ENCODE results near the gene IL4R.
A peak's percentile ranks its signal among the peaks of the same experiment; 100 is the strongest.

IL4R gene

DNA sequence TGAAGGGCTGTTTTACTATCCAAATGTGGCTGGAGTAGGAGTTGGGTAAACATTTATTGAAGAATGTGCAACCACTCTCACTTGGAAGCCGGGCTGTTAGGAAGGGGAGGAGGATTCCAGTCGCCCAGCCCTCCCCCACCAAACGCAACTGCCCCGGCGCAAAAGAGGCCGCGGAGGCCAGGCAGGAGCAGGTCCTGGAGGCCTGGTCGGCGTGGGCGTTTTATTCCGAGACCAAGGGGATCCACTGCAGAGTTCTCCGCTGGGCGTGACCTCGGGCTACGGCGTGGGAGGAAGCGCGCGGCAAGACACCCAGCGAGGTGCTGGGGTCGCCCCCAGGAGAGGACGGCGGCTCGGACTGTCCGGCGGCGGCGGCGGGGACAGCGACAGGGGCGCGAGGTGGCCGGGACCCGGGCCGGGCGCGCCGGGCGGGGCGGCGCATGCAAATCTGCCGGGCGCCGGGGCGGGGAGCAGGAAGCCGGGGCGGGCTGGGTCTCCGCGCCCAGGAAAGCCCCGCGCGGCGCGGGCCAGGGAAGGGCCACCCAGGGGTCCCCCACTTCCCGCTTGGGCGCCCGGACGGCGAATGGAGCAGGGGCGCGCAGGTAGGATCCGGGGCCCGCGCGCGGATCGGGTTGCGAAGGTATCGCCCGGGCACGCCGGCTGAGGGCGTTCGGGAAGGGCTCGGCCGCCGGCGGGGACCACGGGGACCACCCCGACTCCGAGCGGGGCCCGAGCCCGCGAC lies at the start of gene IL4R:
TSS of gene IL4R (plus strand) at position 553 of the 739 bp plus-strand sequence. CDS start 26,230 bp downstream, outside the sequence.
- Histone ChIP-seq H3K27ac (ENCODE audit: low read length) (no peak within 1 kb of the TSS), H3K9me3 (replicated peaks; ENCODE audit: insufficient read depth, low read length) (no peaks in the 10 kb centered on the region), H3K9ac (ENCODE audit: low read length) (peak within 1 kb of the TSS; percentile 68), H3K9me2 (replicated peaks; ENCODE audit: insufficient read depth, low read length) (no peaks in the 10 kb centered on the region), H3K79me2 (ENCODE audit: low read length) (no peaks in the 10 kb centered on the region), H3K4me2 (ENCODE audit: low read depth, low read length) (peak within 1 kb of the TSS; percentile 87), H3K36me3 (replicated peaks; ENCODE audit: insufficient read depth, low read length) (no peaks in the 10 kb centered on the region), H2AFZ (ENCODE audit: low read length) (peak within 1 kb of the TSS; percentile 88), H3K4me3 (ENCODE audit: low read length) (peak within 1 kb of the TSS; percentile 69), H3K27me3 (replicated peaks; ENCODE audit: insufficient read depth, low read length) (no peaks in the 10 kb centered on the region), H4K20me1 (ENCODE audit: insufficient read depth, low read length) (no peaks in the 10 kb centered on the region), H3K4me1 (ENCODE audit: low read length) (no peaks in the 10 kb centered on the region), H3F3A (ENCODE audit: insufficient read depth, low read length) (no peaks in the 10 kb centered on the region)
- DNase-seq, result peak; percentile 31
- TF ChIP-seq EZH2 (optimal IDR thresholded peaks at IDR 0.05; ENCODE audit: low read depth, low read length), result no peak
- TF ChIP-seq, protein P1, sequence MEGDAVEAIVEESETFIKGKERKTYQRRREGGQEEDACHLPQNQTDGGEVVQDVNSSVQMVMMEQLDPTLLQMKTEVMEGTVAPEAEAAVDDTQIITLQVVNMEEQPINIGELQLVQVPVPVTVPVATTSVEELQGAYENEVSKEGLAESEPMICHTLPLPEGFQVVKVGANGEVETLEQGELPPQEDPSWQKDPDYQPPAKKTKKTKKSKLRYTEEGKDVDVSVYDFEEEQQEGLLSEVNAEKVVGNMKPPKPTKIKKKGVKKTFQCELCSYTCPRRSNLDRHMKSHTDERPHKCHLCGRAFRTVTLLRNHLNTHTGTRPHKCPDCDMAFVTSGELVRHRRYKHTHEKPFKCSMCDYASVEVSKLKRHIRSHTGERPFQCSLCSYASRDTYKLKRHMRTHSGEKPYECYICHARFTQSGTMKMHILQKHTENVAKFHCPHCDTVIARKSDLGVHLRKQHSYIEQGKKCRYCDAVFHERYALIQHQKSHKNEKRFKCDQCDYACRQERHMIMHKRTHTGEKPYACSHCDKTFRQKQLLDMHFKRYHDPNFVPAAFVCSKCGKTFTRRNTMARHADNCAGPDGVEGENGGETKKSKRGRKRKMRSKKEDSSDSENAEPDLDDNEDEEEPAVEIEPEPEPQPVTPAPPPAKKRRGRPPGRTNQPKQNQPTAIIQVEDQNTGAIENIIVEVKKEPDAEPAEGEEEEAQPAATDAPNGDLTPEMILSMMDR (IDR thresholded peaks at IDR 0.05; ENCODE audit: low read length), result no peak

DNA sequence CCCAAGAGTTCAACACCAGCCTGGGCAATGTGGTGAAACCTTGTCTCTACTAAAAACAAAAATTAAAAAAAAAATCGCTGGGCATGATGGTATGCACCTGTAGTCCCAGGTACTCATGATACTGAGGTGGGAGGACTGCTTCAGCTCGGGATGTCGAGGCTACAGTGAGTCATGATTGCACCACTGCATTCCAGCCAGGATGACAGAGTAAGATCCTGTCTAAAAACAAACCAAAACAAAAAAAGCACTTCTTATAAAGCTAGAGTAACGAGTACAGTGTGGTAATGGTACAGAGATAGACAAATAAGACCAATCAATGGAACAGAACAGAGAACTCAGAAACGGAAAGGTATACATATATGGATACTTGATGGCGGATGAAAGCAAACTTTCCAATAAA lies 49.6 kb upstream of the IL4R start:
- no peaks in the 10 kb centered on the region for H3F3A ChIP-seq (ENCODE audit: insufficient read depth, low read length)
- no peaks in the 10 kb centered on the region for H3K36me3 ChIP-seq (replicated peaks; ENCODE audit: insufficient read depth, low read length)
- no peaks in the 10 kb centered on the region for H4K20me1 ChIP-seq (ENCODE audit: insufficient read depth, low read length)
- no peak overlapping the region for H3K4me2 ChIP-seq (ENCODE audit: low read depth, low read length)
- TF ChIP-seq EZH2phosphoT487 (IDR thresholded peaks at IDR 0.05; ENCODE audit: low read length) (no peak), EZH2 (optimal IDR thresholded peaks at IDR 0.05; ENCODE audit: low read depth, low read length) (no peak)
- TF ChIP-seq, protein P1 (IDR thresholded peaks at IDR 0.05; ENCODE audit: low read length), result no peak
- no peak overlapping the region for H2AFZ ChIP-seq (ENCODE audit: low read length)
- H3K9me3 ChIP-seq (replicated peaks; ENCODE audit: insufficient read depth, low read length), result no peaks in the 10 kb centered on the region
- no peak overlapping the region for H3K9ac ChIP-seq (ENCODE audit: low read length)
- H3K27ac ChIP-seq (ENCODE audit: low read length), result no peak overlapping the region
- H3K4me1 ChIP-seq (ENCODE audit: low read length), result no peaks in the 10 kb centered on the region
- H3K27me3 ChIP-seq (replicated peaks; ENCODE audit: insufficient read depth, low read length), result no peaks in the 10 kb centered on the region
- no peaks in the 10 kb centered on the region for H3K79me2 ChIP-seq (ENCODE audit: low read length)
- no peak for DNase-seq
- H3K9me2 ChIP-seq (replicated peaks; ENCODE audit: insufficient read depth, low read length), result no peaks in the 10 kb centered on the region
- no peak overlapping the region for H3K4me3 ChIP-seq (ENCODE audit: low read length)

DNA sequence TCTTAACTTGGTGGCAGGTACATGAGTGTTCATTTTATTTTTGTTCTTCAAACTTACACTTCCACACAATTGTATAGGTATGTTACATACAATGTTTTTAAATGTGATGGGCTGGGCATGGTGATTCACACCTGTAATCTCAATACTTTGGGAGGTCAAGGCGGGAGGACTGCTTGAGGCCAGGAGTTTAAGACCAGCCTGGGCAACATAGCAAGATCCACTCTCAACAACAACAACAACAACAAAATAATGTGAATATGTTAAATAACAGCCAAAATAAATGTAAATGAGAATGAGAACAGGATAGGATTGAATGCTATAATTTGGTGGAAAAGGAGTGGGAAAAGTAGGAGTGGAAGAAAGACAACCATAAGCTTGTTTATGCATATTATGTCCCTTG lies 47.8 kb upstream of the IL4R start:
- Histone ChIP-seq H3K79me2 (ENCODE audit: low read length) (no peaks in the 10 kb centered on the region), H3K4me1 (ENCODE audit: low read length) (no peaks in the 10 kb centered on the region), H3K36me3 (replicated peaks; ENCODE audit: insufficient read depth, low read length) (no peaks in the 10 kb centered on the region)

More for the DNA sequence above, 47.8 kb upstream of the IL4R start:
- DNase-seq, result no peak
- no peak overlapping the region for H3K4me2 ChIP-seq (ENCODE audit: low read depth, low read length)
- no peak overlapping the region for H3K9ac ChIP-seq (ENCODE audit: low read length)
- no peaks in the 10 kb centered on the region; the same call in 1 of the 2 replicates for H3F3A ChIP-seq (ENCODE audit: insufficient read depth, low read length)
- TF ChIP-seq EZH2phosphoT487 (IDR thresholded peaks at IDR 0.05; ENCODE audit: low read length), result no peak
- TF ChIP-seq, protein P1 (IDR thresholded peaks at IDR 0.05; ENCODE audit: low read length), result no peak
- no peak overlapping the region for H2AFZ ChIP-seq (ENCODE audit: low read length)
- H3K4me3 ChIP-seq (ENCODE audit: low read length), result no peak overlapping the region
- no peaks in the 10 kb centered on the region for H3K27me3 ChIP-seq (replicated peaks; ENCODE audit: insufficient read depth, low read length)
- H4K20me1 ChIP-seq (ENCODE audit: insufficient read depth, low read length), result no peaks in the 10 kb centered on the region
- H3K9me3 ChIP-seq (replicated peaks; ENCODE audit: insufficient read depth, low read length), result no peaks in the 10 kb centered on the region
- no peak overlapping the region for H3K27ac ChIP-seq (ENCODE audit: low read length)
- H3K9me2 ChIP-seq (replicated peaks; ENCODE audit: insufficient read depth, low read length), result no peaks in the 10 kb centered on the region
